Measurements from ENCODE around the gene NOD2. TPM values are rescaled to one million over a fixed set of nuclear protein-coding genes. Genes with fewer than 3 reads are reported as not detected.

NOD2 gene
- total RNA-seq, 1 experiment from 2014 or later = 5.4 TPM

GRCh38 chr16:50675686-50676610 lies 17.5 kb upstream of the NOD2 start:
- Histone ChIP-seq H3K9ac (ENCODE audit: low read length) (no peak overlapping the region), H2AFZ (ENCODE audit: low read depth, low read length, poor library complexity, severe bottlenecking) (no peak overlapping the region), H3K4me1 (ENCODE audit: control insufficient read depth in 1 of 2, insufficient read depth in 2 of 2, low read length in 2 of 2) (no peaks in the 10 kb centered on the region), H3K9me3 (ENCODE audit: control insufficient read depth in 1 of 2, insufficient read depth in 1 of 2, low read depth in 1 of 2, low read length in 2 of 2) (peaks cover 10 to 15% of the 10 kb centered on the region in 2 experiments; a peak in 3 of 4 replicates), H4K20me1 (ENCODE audit: insufficient read depth) (no peaks in the 10 kb centered on the region), H3K79me2 (ENCODE audit: insufficient read depth, low read length) (no peaks in the 10 kb centered on the region), H3K27ac (ENCODE audit: low read depth, low read length) (no peak overlapping the region), H3K9me2 (ENCODE audit: insufficient read depth) (no peaks in the 10 kb centered on the region), H3K27me3 (ENCODE audit: insufficient read depth, low read length) (no peaks in the 10 kb centered on the region), H3K36me3 (ENCODE audit: control insufficient read depth in 1 of 2, insufficient read depth in 2 of 2, low read length in 2 of 2) (no peaks in the 10 kb centered on the region), H3K4me3 (replicated peaks in 1 of 2; ENCODE audit: low read depth in 1 of 2, low read length in 2 of 2) (no peak overlapping the region), H3K4me2 (ENCODE audit: low read length) (no peak overlapping the region)
- DNase-seq (ENCODE audit: low read depth, low spot score) (no peak), ATAC-seq (no peak)
- TF ChIP-seq SIN3A (IDR thresholded peaks at IDR 0.05; ENCODE audit: low read depth) = no peak
- TF ChIP-seq ZNF274 (IDR thresholded peaks at IDR 0.05; ENCODE audit: low read depth, low read length) = no peak
- TF ChIP-seq POLR2AphosphoS5 (IDR thresholded peaks at IDR 0.05; ENCODE audit: low read depth, low read length) = no peak
- TF ChIP-seq YY1 (IDR thresholded peaks at IDR 0.05; ENCODE audit: extremely low read depth, insufficient replicate concordance, low read depth, low read length) = no peak
- TF ChIP-seq ZBTB33 (IDR thresholded peaks at IDR 0.05; ENCODE audit: extremely low read depth, insufficient replicate concordance, low read length) = no peak
- TF ChIP-seq CEBPB (IDR thresholded peaks at IDR 0.05; ENCODE audit: low read depth) = no peak
- TF ChIP-seq EZH2 (IDR thresholded peaks at IDR 0.05) = no peak
- TF ChIP-seq RAD21 (IDR thresholded peaks at IDR 0.05; ENCODE audit: low read depth) = no peak
- TF ChIP-seq SRF (IDR thresholded peaks at IDR 0.05; ENCODE audit: low read depth) = no peak
- no peak for TF ChIP-seq REST (IDR thresholded peaks at IDR 0.05; ENCODE audit: low read depth)
- TF ChIP-seq ZFX (IDR thresholded peaks at IDR 0.05) = no peak
- TF ChIP-seq ELF1 (IDR thresholded peaks at IDR 0.05; ENCODE audit: borderline replicate concordance, low read depth) = no peak
- BruUV-seq (replicated peaks) = no TSS peak
- ChIA-PET POLR2A (no interaction called here), RAD21 (ENCODE audit: low non-redundant PET in 1 of 2, low total read pairs in 2 of 2, uncharacterized antibody in 2 of 2, unreplicated experiment in 2 of 2) (no interaction called here), CTCF (interaction anchor here (1.1 to 1.6 kb wide), 2 partner anchors 11 to 71 kb away, joined by 3 to 6 read pairs; no protein-coding TSS in a partner anchor)
- intact Hi-C loops (cut with micrococcal nuclease) = loop anchor here (10.0 kb wide), 2 partner anchors 541 to 1309 kb away; no protein-coding TSS in a partner anchor
